A673 (cell line): Measurements from ENCODE around the gene TFB2M. TPM values are rescaled to one million over a fixed set of nuclear protein-coding genes. Genes with fewer than 3 reads are reported as not detected.

Source experiments
- BruUV-seq: library from RNA; stranded (reverse); fragments of 400-500 nt; replicated peaks from 2 replicates; lab custom pipeline; 2021; lab: Mats Ljungman, UMichigan
- CTCF ChIA-PET: fragments of 300-600 bp; sonication (Branson Sonifier 250); formaldehyde crosslinking; loops from one replicate; lab custom pipeline; 2022; ENCODE audit warnings: antibody characterized with exemption; lab: Charles Lee
- POLR2A ChIA-PET: fragments of 300-600 bp; sonication (Branson Sonifier 250); formaldehyde crosslinking; loops from one replicate; lab custom pipeline; 2022; ENCODE audit warnings: antibody characterized with exemption; ENCODE audit not compliant: low non-redundant PET; lab: Charles Lee
- DNase-seq: peaks from one replicate; pipeline ENCODE4 v3.0.0-alpha.2; 2015; ENCODE audit warnings: low spot score
- H3K27ac ChIP-seq: fragments of 200-600 bp; sonication (generic); 2 replicates; pipeline ENCODE4 v1.5.1; 2016; ENCODE audit warnings: mixed run types, low read depth, mild to moderate bottlenecking, mixed read lengths, antibody characterized with exemption, low read length; ENCODE audit not compliant: poor library complexity, severe bottlenecking
- H3K27me3 ChIP-seq: fragments of 200-600 bp; sonication (generic); replicated peaks from 2 replicates; pipeline ENCODE4 v1.6.1; 2017; ENCODE audit warnings: mixed run types, low read depth, mild to moderate bottlenecking, mixed read lengths, antibody characterized with exemption, low read length; ENCODE audit not compliant: insufficient read depth, poor library complexity
- H3K36me3 ChIP-seq: fragments of 200-600 bp; sonication (generic); 2 replicates; pipeline ENCODE4 v1.6.1; 2016; ENCODE audit warnings: mixed run types, mild to moderate bottlenecking, mixed read lengths, antibody characterized with exemption, low read length; ENCODE audit not compliant: insufficient read depth, poor library complexity, severe bottlenecking
- H3K4me1 ChIP-seq: fragments of 200-600 bp; sonication (generic); 2 replicates; pipeline ENCODE4 v1.6.1; 2017; ENCODE audit warnings: mixed run types, mild to moderate bottlenecking, mixed read lengths, antibody characterized with exemption, low read length; ENCODE audit not compliant: insufficient read depth, poor library complexity, severe bottlenecking
- H3K4me3 ChIP-seq: fragments of 200-600 bp; sonication (generic); 2 replicates; pipeline ENCODE4 v1.5.1; 2016; ENCODE audit warnings: low read depth, mixed run types, mild to moderate bottlenecking, mixed read lengths, low read length; ENCODE audit not compliant: poor library complexity, severe bottlenecking
- H3K9me3 ChIP-seq: fragments of 200-600 bp; sonication (generic); 2 replicates; pipeline ENCODE4 v1.6.1; 2016; ENCODE audit warnings: mixed run types, low read depth, mild to moderate bottlenecking, mixed read lengths, antibody characterized with exemption, low read length; ENCODE audit not compliant: poor library complexity, severe bottlenecking
- EZH2 ChIP-seq: fragments of 200-600 bp; sonication (generic); IDR thresholded peaks from 2 replicates; pipeline ENCODE4 v1.6.1; 2017; ENCODE audit warnings: borderline replicate concordance, low read depth, mild to moderate bottlenecking, mixed read lengths, antibody characterized with exemption, low read length; ENCODE audit not compliant: poor library complexity, severe bottlenecking
- intact Hi-C: fragments of 100-400 bp; cut with micrococcal nuclease; formaldehyde crosslinking; loops from one replicate; pipeline ENCODE4 v1.10.0; 2022; ENCODE audit not compliant: unreplicated experiment
- total RNA-seq: library from RNA; stranded (reverse); gene quantifications from 2 replicates; pipeline ENCODE4 v1.2.3, GENCODE V29; 2021
- TF ChIP-seq, protein P1 (sequence below): fragments of 300-800, 200-600 bp; sonication (generic); conservative IDR thresholded peaks from 2 replicates; pipeline ENCODE4 v1.5.1; 2017; ENCODE audit warnings: low read depth, mild to moderate bottlenecking, antibody characterized with exemption, low read length, moderate library complexity, mixed read lengths

Gene TFB2M
- total RNA-seq, 1 experiment from 2014 or later, result 21.1 TPM

DNA sequence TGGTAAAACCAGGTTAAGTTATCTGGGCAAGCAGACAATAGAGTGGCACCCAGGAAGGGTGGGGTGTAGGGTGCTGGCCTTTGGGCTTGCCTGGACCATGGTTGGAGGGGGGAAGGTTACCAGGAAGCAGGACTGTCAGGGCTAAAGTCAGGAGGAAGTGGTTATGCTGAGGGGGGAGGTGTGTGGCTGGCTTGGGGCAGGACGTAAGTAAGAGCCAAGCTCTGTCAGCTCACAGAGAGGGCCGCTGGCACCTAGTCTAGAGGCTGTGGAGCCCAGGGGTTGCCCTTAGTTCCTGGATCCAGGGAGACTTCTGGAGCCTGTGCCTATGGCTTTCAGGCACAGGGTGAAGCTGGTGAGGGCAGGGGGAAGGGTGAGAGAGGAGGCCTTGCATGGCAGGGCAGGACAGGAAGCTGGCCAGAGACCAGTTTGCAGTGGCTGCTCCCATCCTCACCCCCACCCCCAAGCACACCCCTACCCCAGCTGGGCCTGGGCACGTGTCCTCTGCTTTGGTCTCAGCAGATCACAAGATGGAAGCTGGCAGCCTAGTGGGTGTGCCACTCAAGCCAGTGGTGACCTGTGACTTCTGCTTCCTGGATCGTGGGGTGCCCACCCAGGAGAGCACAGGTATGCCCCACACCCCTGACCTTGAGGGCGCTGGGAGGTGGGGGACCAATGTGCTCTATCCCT is 38.5 kb downstream of the TFB2M start:
- H3K27me3 ChIP-seq, result no peaks in the 10 kb centered on the region
- CTCF ChIA-PET, result no interaction called here

DNA sequence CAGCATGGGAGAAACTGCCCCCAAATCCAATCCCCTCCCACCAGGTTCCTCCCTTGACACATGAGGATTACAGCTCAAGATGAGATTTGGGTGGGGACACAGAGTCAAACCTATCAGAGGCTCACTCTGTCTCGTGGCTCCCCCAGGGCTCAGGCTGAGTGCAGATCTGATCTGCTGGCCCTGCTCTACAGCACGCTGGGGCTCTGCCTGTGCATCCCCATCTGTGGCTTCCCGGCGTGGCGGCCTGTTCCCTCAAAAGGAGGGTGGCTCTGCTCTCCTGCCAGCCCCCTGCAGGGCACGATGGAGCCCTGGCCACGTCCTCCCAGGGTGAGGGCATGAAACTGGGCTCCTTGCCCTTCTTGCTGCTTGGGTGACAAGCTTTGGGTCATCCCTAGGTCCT is 39.1 kb downstream of the TFB2M start:
- H3K4me3 ChIP-seq, result no peak overlapping the region
- no peak for DNase-seq
- peaks cover 5% of the 10 kb centered on the region for H3K4me1 ChIP-seq
- ChIA-PET CTCF (no interaction called here), POLR2A (no interaction called here)
- no TSS peak for BruUV-seq
- no peaks in the 10 kb centered on the region for H3K36me3 ChIP-seq
- intact Hi-C loops, result no loop called here
- peaks cover 9% of the 10 kb centered on the region for H3K9me3 ChIP-seq
- H3K27me3 ChIP-seq, result no peaks in the 10 kb centered on the region
- H3K27ac ChIP-seq, result no peak overlapping the region
- TF ChIP-seq, protein P1, sequence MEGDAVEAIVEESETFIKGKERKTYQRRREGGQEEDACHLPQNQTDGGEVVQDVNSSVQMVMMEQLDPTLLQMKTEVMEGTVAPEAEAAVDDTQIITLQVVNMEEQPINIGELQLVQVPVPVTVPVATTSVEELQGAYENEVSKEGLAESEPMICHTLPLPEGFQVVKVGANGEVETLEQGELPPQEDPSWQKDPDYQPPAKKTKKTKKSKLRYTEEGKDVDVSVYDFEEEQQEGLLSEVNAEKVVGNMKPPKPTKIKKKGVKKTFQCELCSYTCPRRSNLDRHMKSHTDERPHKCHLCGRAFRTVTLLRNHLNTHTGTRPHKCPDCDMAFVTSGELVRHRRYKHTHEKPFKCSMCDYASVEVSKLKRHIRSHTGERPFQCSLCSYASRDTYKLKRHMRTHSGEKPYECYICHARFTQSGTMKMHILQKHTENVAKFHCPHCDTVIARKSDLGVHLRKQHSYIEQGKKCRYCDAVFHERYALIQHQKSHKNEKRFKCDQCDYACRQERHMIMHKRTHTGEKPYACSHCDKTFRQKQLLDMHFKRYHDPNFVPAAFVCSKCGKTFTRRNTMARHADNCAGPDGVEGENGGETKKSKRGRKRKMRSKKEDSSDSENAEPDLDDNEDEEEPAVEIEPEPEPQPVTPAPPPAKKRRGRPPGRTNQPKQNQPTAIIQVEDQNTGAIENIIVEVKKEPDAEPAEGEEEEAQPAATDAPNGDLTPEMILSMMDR, result no peak
- no peak for TF ChIP-seq EZH2

More for the DNA sequence above, 38.5 kb downstream of the TFB2M start:
- H3K36me3 ChIP-seq, result no peaks in the 10 kb centered on the region
- H3K9me3 ChIP-seq, result peaks cover 9% of the 10 kb centered on the region
- peaks cover 5% of the 10 kb centered on the region for H3K4me1 ChIP-seq
- H3K27ac ChIP-seq, result no peak overlapping the region
- TF ChIP-seq, protein P1, result no peak
- TF ChIP-seq EZH2, result no peak
- H3K4me3 ChIP-seq, result no peak overlapping the region
- BruUV-seq, result no TSS peak
- intact Hi-C loops, result no loop called here
- POLR2A ChIA-PET, result no interaction called here
- no peak for DNase-seq

DNA sequence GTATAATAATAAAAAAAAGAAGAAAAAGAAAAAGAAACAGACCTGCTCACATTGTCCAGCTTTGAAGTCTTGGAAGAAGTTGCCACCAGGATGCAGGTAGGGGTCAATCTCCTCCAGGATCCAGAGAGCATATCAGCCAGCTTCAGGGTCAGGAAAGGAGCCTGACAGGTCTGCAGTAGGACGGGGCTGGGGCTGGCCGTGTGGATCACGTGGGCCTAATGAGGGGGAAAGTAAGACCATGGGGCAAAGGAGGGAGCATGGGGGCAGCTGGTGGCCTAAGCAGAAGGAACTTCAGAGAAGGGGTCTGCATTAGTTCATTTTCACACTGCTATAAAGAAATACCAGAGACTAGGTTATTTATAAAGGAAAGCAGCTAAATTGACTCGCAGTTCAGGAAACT is 39.7 kb downstream of the TFB2M start:
- ChIA-PET CTCF (no interaction called here), POLR2A (no interaction called here)
- H3K9me3 ChIP-seq, result peaks cover 7% of the 10 kb centered on the region
- BruUV-seq, result no TSS peak
- no peaks in the 10 kb centered on the region for H3K27me3 ChIP-seq
- peaks cover 5% of the 10 kb centered on the region for H3K4me1 ChIP-seq
- TF ChIP-seq EZH2, result no peak
- TF ChIP-seq, protein P1, result no peak
- no peak for DNase-seq
- intact Hi-C loops, result no loop called here
- H3K27ac ChIP-seq, result no peak overlapping the region
- no peak overlapping the region for H3K4me3 ChIP-seq
- H3K36me3 ChIP-seq, result no peaks in the 10 kb centered on the region
